GDM1 (cell line): ENCODE results near the gene MRPL12.

ENCODE experiments used
- DNase-seq: peaks from one replicate; lab custom pipeline; 2025; lab: John Stamatoyannopoulos, UW

The MRPL12 gene

GRCh38 chr17:81701288-81702071, 1.7 kb upstream of the MRPL12 start:
- no peak for DNase-seq

DNA sequence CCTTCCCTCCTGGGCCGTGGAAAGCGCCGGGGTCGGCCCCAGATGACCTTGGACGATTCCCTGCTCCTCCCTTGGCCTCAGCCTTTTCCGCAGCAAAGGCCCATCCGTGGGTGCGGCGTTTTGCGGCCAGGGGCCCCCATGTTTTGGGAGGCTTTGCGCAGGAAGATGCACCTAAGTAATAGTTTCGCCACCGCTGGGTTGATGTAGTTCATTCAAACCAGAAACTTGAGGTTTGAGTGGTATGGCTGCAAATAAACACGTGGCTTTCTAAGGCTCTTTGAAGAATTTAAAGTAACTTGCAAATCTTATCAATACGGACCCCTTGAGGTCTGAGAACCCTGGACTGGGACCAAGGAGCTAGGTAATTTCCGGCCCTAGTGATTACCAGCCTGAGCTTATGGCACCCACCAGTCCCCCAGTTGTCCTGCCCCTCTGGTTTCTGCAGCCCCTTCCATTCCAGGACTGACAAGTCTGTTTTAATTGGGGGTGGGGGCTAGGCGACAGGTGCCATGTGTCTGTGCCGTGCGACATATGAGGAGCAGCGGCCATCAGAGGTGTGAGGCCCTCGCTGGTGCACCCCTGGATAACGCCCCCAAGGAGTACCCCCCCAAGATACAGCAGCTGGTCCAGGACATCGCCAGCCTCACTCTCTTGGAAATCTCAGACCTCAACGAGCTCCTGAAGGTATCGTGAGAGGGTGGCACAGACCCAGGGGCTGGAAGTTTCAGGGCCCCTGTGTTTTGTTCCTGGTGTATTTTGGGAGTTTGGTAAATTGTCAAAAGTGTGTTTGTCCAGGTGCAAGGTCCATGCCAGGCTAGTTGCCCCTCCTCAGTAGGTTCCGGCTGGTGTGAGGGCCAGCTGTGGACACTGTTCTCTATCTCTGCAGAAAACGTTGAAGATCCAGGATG, 834 bp downstream of the MRPL12 start:
- no peak for DNase-seq

DNA sequence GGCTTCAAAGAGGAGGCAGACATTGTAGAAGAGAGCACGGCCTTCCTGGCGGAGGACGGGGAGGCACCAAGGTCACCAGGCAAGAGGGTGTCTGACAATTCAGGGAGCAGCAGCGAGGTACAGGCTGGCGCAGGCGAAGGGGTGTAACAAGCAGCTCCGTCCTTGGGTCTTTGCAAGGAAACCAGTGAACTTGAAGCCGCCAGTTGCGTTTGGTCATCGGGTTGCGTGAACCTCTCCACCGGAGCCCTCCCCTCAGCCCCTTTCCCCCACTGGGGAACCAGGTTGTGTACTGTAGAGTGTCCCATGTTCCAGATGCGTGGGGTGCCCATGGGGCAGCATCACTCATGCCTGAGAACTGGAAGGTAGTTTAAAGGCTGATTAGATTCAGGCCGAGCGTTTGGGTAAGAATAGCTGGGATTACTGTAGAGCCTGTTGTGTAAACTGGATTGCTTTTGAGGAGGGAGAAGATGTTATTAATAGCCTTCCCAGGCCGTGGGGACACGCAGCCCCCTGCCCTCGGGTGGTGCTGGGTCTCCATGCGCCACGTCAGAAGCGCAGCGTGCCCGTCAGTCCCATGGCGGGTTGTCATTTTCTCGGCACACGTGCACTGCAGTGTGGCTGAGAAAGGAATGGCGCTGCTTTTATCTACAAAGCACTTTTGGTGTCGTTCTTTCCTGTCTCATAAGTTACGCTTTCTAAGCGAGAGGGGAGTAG, 2.5 kb downstream of the MRPL12 start:
- no peak for DNase-seq

- DNase-seq, result no peak
Observed at GRCh38 chr17:81706232-81706611, 3.1 kb downstream of the MRPL12 start.

- no peak for DNase-seq
Observed at GRCh38 chr17:81706757-81707624, 3.8 kb downstream of the MRPL12 start.

DNA sequence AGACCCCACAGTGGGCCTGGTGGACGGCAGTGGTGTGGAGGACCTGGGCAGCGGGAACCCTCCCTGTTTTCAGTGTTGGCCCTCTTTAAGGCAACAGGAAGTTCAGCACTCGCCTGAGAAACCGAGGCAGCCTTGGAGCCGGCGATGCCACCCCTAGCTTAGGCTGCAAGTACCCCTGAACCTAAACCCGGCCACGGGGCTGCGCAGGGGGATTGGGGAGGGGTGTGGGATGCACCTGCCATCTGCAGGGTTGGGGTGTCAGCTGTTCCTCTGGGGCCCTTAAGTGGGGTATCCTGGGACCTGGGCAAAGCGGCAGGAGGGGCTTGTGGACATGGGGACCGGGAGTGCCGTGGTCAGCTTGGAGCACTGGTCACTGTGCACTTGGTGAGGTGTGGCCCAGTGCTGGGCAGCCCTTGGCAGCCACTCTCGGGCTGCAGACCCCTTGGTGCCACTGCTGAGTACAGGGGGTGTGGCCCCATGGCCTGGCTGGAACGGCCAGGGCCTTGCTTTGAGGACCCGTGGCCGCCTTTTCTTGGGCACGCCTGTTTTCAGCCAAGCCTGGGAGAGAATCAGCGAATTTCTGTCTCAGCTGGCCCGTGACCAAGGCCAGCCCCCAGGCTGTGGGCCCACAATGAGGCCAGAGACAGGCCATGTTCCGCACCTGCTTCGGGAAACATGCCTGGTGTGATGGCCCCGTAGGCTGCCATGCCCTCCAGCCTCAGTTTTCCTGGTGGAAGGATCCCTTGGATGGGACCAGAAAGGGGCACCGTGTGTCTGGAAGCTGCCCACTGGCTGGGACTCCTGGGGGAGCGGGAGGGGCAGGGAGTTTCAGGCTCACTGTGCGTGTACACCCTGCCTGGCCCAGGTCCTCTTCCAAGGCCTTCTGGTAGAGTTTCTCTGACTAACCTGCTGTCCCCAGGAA, 4.8 kb downstream of the MRPL12 start:
- no peak for DNase-seq

DNA sequence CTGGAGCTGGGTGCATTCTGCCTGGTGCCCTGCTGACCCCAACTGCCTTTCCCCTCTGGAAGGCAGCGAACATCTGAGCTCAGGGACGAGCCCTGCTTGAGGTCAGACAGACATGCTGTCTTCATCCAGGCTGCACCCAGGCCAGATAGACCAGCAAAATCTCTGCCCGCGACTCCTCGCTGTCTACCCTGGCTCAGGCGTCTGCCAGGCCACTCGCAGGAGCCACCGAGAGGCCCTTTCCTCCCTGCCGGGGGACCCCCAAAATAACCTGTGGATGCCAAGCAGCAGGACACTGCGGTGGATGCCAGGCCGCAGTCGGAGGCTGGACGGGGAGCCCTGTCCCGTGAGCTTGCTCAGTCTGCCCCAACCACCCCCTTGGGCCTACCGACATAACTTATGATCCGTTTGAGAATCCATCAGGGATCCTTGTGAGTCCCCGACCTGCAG, 5.6 kb downstream of the MRPL12 start:
- no peak for DNase-seq

DNA sequence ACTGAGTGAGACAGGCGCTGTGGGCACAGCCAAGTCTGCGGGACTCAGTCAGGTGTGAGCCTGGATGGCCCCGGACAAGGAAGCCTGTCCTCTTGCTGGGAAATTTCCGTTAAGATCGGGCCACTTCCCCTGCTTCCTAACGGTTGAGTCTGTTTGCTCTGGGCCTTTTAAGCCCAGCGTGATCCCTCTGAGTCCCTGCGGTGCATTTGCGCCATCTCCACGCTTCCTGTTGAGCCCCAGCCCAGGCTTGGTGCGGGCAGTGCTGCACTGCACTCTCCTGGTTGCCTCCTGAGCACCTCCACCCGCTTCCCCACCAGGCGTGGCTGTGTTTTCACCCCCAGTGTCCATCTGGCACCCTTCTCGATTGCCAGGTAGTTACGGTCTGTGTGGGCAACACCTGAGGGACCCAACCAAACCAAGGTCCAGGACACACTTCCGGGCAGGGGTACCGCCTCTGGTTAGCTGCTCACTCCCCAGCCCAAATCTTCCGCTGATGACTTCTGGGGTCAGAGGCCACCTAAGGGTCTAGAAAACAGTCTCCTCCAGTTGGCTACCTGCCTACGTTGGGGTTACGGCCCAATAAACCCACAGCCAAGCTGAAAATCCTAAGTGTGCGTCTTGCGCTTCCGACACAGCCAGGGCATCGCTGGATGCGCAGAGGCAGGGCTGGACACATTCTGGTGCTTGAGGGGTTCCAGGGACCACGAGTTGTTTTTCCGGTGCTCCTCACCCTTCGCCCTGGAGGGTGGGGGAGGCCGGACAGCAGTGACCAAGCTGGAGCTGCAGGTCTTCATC, 7.5 kb downstream of the MRPL12 start:
- no peak for DNase-seq

- DNase-seq, result peak; percentile 71
Observed at GRCh38 chr17:81711814-81712467, 8.8 kb downstream of the MRPL12 start, which contains the start of gene SLC25A10. Gene SLC25A10, plus strand, starts transcription at chr17:81712284. Its CDS starts 143 bp downstream, at chr17:81712427.

DNA sequence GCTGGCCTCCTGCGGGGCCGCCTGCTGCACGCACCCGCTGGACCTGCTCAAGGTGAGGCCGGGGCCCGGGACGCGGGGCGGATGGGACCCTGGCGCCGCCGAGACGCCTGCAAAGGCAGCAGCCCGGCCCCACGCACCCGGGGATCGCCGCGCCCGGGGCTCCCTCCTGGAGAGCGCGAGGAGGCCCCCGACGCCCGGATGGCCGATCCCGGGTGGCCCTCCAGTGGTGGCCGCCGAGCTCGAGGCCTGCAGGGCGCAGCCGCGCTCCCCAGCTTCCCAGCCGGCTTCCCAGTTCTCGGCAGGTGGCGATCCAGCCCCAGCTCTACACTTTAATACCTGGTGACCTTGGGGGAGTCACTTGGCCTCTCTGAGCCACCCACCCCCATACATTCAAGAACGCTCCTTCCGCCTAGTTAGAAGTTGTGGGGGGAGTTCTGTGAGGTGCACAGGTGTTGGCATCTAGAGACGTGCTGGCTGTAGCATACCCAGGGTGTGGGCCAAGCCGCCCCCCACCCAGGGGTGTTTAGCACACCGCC, 9.4 kb downstream of the MRPL12 start:
- no peak for DNase-seq

DNA sequence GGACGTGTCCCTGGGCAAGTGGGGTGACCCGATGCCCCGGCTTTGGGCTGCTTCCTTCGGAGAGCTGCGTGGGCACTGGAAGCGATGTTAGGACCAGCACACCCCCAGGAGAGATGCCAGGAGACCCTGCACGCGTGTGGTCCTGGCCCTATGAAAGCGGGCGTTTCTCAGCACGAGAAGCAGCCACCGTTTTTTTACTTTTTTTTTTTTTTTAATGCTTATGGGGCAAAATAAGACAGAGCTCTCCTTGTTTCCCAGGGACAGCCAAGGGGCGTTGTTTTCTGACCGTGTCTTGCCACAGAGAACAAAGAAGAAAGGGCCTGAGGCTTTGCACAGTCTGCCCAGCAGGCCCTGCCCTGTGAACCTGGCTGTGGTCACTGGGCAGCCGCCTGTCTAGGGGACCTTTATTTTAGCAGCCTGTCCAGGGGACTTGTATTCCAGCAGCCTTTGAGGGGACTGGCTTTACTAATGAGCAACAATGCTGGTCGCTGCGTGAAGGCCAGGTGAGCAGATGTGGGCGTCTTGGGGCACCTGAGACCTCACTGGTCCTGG, 9.9 kb downstream of the MRPL12 start:
- no peak for DNase-seq

DNA sequence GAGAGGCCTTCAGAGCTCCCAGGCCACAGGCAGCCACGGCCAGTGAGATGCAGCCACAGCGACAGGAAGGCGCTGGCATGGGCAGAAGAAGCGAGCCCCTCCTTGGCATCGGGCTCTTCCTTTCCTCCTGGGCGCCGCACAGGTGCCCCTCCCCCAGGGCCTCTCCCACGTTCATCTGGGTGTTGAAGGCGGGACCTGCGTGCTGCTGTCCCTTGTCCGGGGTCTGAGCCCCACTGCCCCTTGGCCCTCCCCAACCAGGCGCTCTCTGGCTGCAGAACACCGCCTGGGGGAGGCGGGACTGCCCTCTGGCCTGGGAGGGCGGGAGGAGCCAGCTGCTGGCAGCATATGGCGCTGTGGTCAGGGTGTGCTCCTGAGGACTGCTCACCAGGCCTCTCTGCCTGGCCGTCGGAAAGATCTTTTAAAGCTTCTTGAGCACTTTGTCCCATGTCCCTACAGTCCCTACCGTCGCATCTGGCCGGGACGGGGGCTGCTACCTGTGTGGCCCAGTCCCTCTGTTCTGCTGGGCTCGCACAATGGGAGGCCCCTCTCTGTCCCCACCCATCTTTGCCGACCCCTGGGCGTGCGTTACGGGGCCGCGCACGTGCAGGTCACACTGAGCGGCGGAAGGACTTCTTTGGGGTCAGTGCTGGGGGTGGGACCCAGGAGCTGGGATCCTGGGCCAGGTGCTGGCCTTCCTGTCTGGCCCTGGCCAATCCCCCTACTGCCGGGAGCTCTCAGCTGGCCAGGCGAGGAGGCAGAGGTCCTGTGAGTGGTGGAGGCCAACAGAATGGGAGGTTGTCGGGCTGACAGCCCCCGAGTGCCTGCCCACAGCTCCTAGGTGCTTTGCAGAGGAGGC, 10.6 kb downstream of the MRPL12 start:
- no peak for DNase-seq

- DNase-seq, result no peak
Observed at GRCh38 chr17:81714412-81715106, 11.4 kb downstream of the MRPL12 start.

GRCh38 chr17:81715107-81715871, 12.1 kb downstream of the MRPL12 start:
- DNase-seq, result no peak

DNA sequence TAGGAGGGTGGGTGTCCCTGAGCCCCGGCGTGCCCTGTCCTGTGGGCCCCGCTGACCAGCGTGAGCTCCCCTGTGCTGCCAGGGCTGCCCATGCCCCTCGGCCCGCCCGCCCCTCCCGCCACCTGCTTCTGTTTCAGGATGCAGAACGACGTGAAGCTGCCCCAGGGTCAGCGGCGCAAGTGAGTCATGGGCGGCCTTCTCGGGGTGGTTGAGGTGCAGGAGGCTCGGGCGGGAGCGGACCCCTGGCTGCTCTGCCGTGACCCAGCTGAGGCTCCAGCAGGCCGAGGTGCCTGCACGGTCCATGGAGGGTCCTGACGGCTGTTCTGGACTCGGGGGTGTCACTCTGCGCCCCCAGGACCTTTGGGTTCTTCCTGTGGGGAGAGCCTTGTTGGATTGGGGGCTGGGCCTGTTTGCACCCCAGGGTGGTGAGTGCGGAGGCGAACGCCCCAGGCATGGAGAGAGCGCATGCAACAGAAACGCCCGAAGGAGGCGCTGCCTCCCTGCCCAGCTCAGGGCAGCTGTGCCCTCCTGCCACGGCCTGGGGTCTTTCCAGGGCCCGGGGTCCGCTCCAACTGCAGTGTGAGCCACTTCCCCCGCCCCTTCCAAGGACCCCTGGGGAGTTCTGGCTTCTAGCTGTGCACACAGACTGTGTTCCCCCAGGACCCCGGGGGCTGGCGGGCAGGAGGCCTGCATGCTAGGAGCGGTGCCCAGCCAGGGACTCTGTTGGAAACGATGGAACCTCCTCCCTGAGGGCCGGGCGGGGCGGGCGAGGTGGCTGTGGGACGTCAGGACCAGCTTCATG, 12.9 kb downstream of the MRPL12 start:
- DNase-seq, result no peak
